Panc1 (cell line): Measurements from ENCODE around the gene PPP2R3A. TPM values are rescaled to one million over a fixed set of nuclear protein-coding genes. Genes with fewer than 3 reads are reported as not detected.
A peak's percentile ranks its signal among the peaks of the same experiment; 100 is the strongest.

Experiments used
- ATAC-seq: fragments of 200-7000 bp; cut with Tn5 transposase; 2 replicates; pipeline ENCODE4 v1.9.1; 2020; ENCODE audit warnings: mild to moderate bottlenecking, moderate library complexity
- BruUV-seq: library from RNA; stranded (reverse); fragments of 400-500 nt; replicated peaks from 2 replicates; lab custom pipeline; 2021; lab: Mats Ljungman, UMichigan
- CTCF ChIA-PET: fragments of 300-600 bp; sonication (Branson Sonifier 250); formaldehyde crosslinking; loops from one replicate; lab custom pipeline; 2022; ENCODE audit warnings: antibody characterized with exemption; lab: Charles Lee
- POLR2A ChIA-PET: fragments of 300-600 bp; sonication (Branson Sonifier 250); formaldehyde crosslinking; loops from one replicate; lab custom pipeline; 2022; ENCODE audit warnings: antibody characterized with exemption; lab: Charles Lee
- DNase-seq: peaks from one replicate; pipeline ENCODE4 v3.0.0-alpha.2; 2010; ENCODE audit warnings: low read depth, low spot score
- H3K27ac ChIP-seq: 2 replicates; pipeline ENCODE4 v1.5.1; 2011; ENCODE audit warnings: mild to moderate bottlenecking, low read length, inconsistent platforms
- H3K27me3 ChIP-seq: fragments of 200-500 bp; sonication (Bioruptor generic); 2 replicates; pipeline ENCODE4 v1.6.0; 2014; ENCODE audit warnings: low read length, inconsistent platforms; ENCODE audit not compliant: control insufficient read depth, insufficient read depth
- H3K36me3 ChIP-seq: fragments of 200-500 bp; sonication (Bioruptor generic); 2 replicates; pipeline ENCODE4 v1.5.1; 2014; ENCODE audit warnings: inconsistent platforms, mild to moderate bottlenecking, low read length, moderate library complexity; ENCODE audit not compliant: control insufficient read depth, insufficient read depth
- H3K4me1 ChIP-seq: 2 replicates; pipeline ENCODE4 v1.5.1; 2011; ENCODE audit warnings: inconsistent platforms, mild to moderate bottlenecking, low read length, moderate library complexity; ENCODE audit not compliant: control insufficient read depth, insufficient read depth
- H3K4me3 ChIP-seq, 2 experiments: 2 replicates each; pipeline ENCODE4 v1.5.1; 2011 to 2012; ENCODE audit warnings: low read depth in 2 of 2, low read length in 2 of 2, mild to moderate bottlenecking in 2 of 2, inconsistent platforms in 1 of 2, moderate library complexity in 1 of 2
- H3K9me3 ChIP-seq: fragments of 200-500 bp; sonication (Bioruptor generic); 2 replicates; pipeline ENCODE4 v1.5.1; 2014; ENCODE audit warnings: low read depth, mild to moderate bottlenecking, inconsistent platforms, low read length, moderate library complexity; ENCODE audit not compliant: control insufficient read depth, insufficient read depth
- CTCF ChIP-seq: fragments of 450-650 bp; IDR thresholded peaks from 2 replicates; pipeline ENCODE4 v1.5.1; 2017; ENCODE audit warnings: mild to moderate bottlenecking
- POLR2AphosphoS5 ChIP-seq: IDR thresholded peaks from 2 replicates; pipeline ENCODE4 v1.6.1; 2012; ENCODE audit warnings: mild to moderate bottlenecking, low read depth, low read length, moderate library complexity
- SIN3A ChIP-seq: IDR thresholded peaks from 2 replicates; pipeline ENCODE4 v1.6.1; 2012; ENCODE audit warnings: low read depth, mild to moderate bottlenecking, low read length, moderate library complexity, borderline replicate concordance; ENCODE audit not compliant: insufficient read depth
- TCF7L2 ChIP-seq: IDR thresholded peaks from 2 replicates; pipeline ENCODE4 v1.6.1; 2011; ENCODE audit warnings: mild to moderate bottlenecking, low read depth, low read length, inconsistent platforms
- in situ Hi-C: cut with HindIII; loops from 2 replicates; pipeline ENCODE4 v1.10.0; 2016; ENCODE audit warnings: low sequenced_read_pairs, low pct_unique_long_range_greater_than_20kb
- intact Hi-C: fragments of 100-400 bp; cut with micrococcal nuclease; formaldehyde crosslinking; loops from one replicate; pipeline ENCODE4 v1.10.0; 2022; ENCODE audit not compliant: unreplicated experiment
- total RNA-seq: library from RNA; stranded (reverse); gene quantifications from one replicate; pipeline ENCODE4 v1.2.1, GENCODE V29; 2021; ENCODE audit not compliant: unreplicated experiment
- TF ChIP-seq, protein P1 (sequence below), 2 experiments: IDR thresholded peaks; 2 replicates each; pipeline ENCODE4 v1.6.1; 2011 to 2012; ENCODE audit warnings: low read depth in 2 of 2, control low read depth in 1 of 2, low read length in 1 of 2, mild to moderate bottlenecking in 1 of 2, moderate library complexity in 1 of 2; ENCODE audit not compliant: insufficient read depth in 1 of 2

PPP2R3A gene
- total RNA-seq, 1 experiment from 2014 or later, result 8.1 TPM

- H3K4me3 ChIP-seq, result peak within 1 kb of the TSS; percentile 97
- POLR2A ChIA-PET, result interaction anchor here (0.6 to 0.9 kb wide), 7 partner anchors 13 to 557 kb away, joined by 3 to 15 read pairs (median 7); partner anchors contain the start of gene STAG1
- intact Hi-C loops, result no loop called here
- H3K36me3 ChIP-seq, result no peaks in the 10 kb centered on the region; the same call in 1 of the 2 replicates
- in situ Hi-C loops, result no loop called here
- no TSS peak for BruUV-seq
- no peak for DNase-seq
- no peak for ATAC-seq
- H3K27me3 ChIP-seq, result no peaks in the 10 kb centered on the region
- CTCF ChIA-PET, result interaction anchor here (0.6 kb wide), 2 partner anchors 16 to 1006 kb away, joined by 5 to 8 read pairs; no protein-coding TSS in a partner anchor
- no peaks in the 10 kb centered on the region for H3K9me3 ChIP-seq
- H3K4me1 ChIP-seq, result peaks cover 9% of the 10 kb centered on the region
- peak within 1 kb of the TSS; percentile 100 for H3K27ac ChIP-seq
- TF ChIP-seq SIN3A, result no peak; the same call in 1 of the 2 replicates
- no peak for TF ChIP-seq TCF7L2
- TF ChIP-seq CTCF, result no peak
- TF ChIP-seq, protein P1, sequence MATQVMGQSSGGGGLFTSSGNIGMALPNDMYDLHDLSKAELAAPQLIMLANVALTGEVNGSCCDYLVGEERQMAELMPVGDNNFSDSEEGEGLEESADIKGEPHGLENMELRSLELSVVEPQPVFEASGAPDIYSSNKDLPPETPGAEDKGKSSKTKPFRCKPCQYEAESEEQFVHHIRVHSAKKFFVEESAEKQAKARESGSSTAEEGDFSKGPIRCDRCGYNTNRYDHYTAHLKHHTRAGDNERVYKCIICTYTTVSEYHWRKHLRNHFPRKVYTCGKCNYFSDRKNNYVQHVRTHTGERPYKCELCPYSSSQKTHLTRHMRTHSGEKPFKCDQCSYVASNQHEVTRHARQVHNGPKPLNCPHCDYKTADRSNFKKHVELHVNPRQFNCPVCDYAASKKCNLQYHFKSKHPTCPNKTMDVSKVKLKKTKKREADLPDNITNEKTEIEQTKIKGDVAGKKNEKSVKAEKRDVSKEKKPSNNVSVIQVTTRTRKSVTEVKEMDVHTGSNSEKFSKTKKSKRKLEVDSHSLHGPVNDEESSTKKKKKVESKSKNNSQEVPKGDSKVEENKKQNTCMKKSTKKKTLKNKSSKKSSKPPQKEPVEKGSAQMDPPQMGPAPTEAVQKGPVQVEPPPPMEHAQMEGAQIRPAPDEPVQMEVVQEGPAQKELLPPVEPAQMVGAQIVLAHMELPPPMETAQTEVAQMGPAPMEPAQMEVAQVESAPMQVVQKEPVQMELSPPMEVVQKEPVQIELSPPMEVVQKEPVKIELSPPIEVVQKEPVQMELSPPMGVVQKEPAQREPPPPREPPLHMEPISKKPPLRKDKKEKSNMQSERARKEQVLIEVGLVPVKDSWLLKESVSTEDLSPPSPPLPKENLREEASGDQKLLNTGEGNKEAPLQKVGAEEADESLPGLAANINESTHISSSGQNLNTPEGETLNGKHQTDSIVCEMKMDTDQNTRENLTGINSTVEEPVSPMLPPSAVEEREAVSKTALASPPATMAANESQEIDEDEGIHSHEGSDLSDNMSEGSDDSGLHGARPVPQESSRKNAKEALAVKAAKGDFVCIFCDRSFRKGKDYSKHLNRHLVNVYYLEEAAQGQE (IDR thresholded peaks at IDR 0.05; ENCODE audit: insufficient read depth in 1 of 2, low read depth in 2 of 2, low read length in 1 of 2), result no peak
These were observed 230.5 kb downstream of the PPP2R3A start, which contains the start of gene MSL2 for GRCh38 chr3:136196064-136196400. TSS of gene MSL2 (minus strand) at chr3:136196335. CDS start at chr3:136195113, 1,222 bp downstream.

DNA sequence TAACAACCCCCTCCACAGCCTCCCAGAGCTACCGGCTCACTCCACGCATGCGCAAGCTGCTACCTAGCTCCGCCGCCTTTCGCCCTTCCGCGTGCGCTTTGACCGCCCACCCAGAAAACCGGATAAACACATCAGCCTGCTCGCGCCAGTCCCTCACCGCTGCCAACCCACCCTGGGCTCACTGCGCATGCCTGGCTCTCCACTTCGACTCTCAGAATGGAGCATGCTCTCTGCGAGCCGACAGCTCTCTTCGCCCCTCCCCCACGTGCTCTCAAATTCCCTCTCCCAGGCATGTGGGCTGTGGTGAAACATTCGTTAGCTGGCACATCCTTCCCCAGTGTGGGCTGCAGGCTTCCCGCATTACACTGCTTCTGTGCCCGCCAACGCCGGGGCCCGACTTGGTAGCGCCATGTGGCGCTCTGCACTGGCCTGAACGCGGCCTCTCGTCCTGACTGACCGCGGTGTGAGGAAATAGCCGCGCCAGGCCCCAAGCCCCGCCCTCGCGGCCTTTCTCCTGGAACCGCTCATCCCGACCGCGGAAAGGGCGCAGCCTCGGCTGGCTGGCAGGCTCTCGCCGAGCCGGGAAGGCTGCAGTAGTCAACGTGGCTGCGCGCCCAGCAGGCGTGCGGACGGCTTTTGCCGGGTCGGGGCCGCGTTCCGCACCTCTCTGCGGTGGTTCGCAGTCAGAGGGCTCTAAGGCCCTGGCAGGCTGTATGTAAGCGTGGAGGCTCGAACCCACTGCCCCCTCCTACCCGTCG lies 231.1 kb downstream of the PPP2R3A start:
- POLR2A ChIA-PET, result interaction anchor here (0.6 to 0.9 kb wide), 8 partner anchors 12 to 556 kb away, joined by 3 to 15 read pairs (median 6); partner anchors contain the start of gene STAG1
- CTCF ChIA-PET, result interaction anchor here (0.6 kb wide), 2 partner anchors 15 to 1005 kb away, joined by 5 to 8 read pairs; no protein-coding TSS in a partner anchor
- peak overlapping the region; percentile 100 for H3K27ac ChIP-seq
- ATAC-seq (peak; percentile 89), DNase-seq (peak; percentile 99)
- no TSS peak for BruUV-seq
- H3K27me3 ChIP-seq, result no peaks in the 10 kb centered on the region
- no peaks in the 10 kb centered on the region for H3K9me3 ChIP-seq
- TF ChIP-seq SIN3A (peak; percentile 82; the same call in 1 of the 2 replicates), TCF7L2 (peak; percentile 93), POLR2AphosphoS5 (peak; percentile 84; the same call in 1 of the 2 replicates), CTCF (no peak)
- TF ChIP-seq, protein P1 (IDR thresholded peaks at IDR 0.05; ENCODE audit: insufficient read depth in 1 of 2, low read depth in 2 of 2, low read length in 1 of 2), result 0 out of 4 replicates have a peak, but pooled peaks of 1 of the 2 experiments have one; percentile 26
- no peaks in the 10 kb centered on the region; the same call in 1 of the 2 replicates for H3K36me3 ChIP-seq
- intact Hi-C loops, result no loop called here
- peak overlapping the region; percentile 97 for H3K4me3 ChIP-seq
- H3K4me1 ChIP-seq, result peaks cover 9% of the 10 kb centered on the region
- in situ Hi-C loops, result no loop called here
